Psoas muscle (tissue), 8 donors: ENCODE measurements around the gene NAA50. TPM values are rescaled to one million over a fixed set of nuclear protein-coding genes. Genes with fewer than 3 reads are reported as not detected.

Experiments used
- ATAC-seq, 4 donors: fragments of 200-7000 bp; cut with Tn5 transposase; one replicate each; pipeline ENCODE4 v1.9.1; 2020; ENCODE audit warnings: moderate library complexity in 3 of 4, mild to moderate bottlenecking in 2 of 4
- DNase-seq, 2 donors: peaks; one replicate each; pipeline ENCODE4 v3.0.0-alpha.2; 2020
- H3K27ac ChIP-seq: fragments of 200-600 bp; one replicate; pipeline ENCODE4 v1.8.0; 2022
- H3K27me3 ChIP-seq, 3 donors: fragments of 200-600 bp in 1 of 3; one replicate each; pipeline versions ENCODE4 v1.6.1 to v1.8.0; 2013 to 2022; ENCODE audit warnings: low read length in 2 of 3, mild to moderate bottlenecking in 2 of 3, moderate library complexity in 1 of 3; ENCODE audit not compliant: insufficient read depth in 3 of 3
- H3K36me3 ChIP-seq, 2 donors: fragments of 200-600 bp in 1 of 2; one replicate each; pipeline versions ENCODE4 v1.6.1 to v1.8.0; 2013 to 2022; ENCODE audit warnings: low read depth in 1 of 2, mild to moderate bottlenecking in 1 of 2, moderate library complexity in 1 of 2; ENCODE audit not compliant: insufficient read depth in 1 of 2
- H3K4me1 ChIP-seq: fragments of 200-600 bp; one replicate; pipeline ENCODE4 v1.8.0; 2022
- H3K4me3 ChIP-seq: fragments of 200-600 bp; one replicate; pipeline ENCODE4 v1.8.0; 2022; ENCODE audit warnings: mild to moderate bottlenecking
- H3K9me3 ChIP-seq: fragments of 200-600 bp; one replicate; pipeline ENCODE4 v1.8.0; 2022
- WGBS, 3 donors: extraction: QIAGEN DNeasy Blood & Tissue Kit; methylation state at CpG; one replicate each; pipeline versions ENCODE4 v1.1.6 to v1.1.7; 2013; 5-methylcytosine and 5-hydroxymethylcytosine counted together
- intact Hi-C, 2 donors: fragments of 100-400 bp; cut with DNase I; formaldehyde crosslinking; loops; one replicate each; pipeline versions ENCODE4 v1.11.0 to v1.14.2; 2022
- polyA plus RNA-seq, 3 donors: library from polyadenylated mRNA; stranded (reverse); fragments of 200-250 nt; gene quantifications; one replicate each; pipeline ENCODE4 v1.2.3, GENCODE V29; 2013
- total RNA-seq, 4 donors: library from RNA; stranded (reverse); fragmentation: NEBNext Ultra II Directional in 2 of 4; extraction: Animal tissue kit (Norgen Biotek cat#: 25700) in 2 of 4; gene quantifications; one replicate each; pipeline versions ENCODE4 v1.2.1 to v1.2.4, GENCODE V29; 2021 to 2023
- TF ChIP-seq, protein P1 (sequence below): fragments of 200-600 bp; IDR thresholded peaks from one replicate; pipeline ENCODE4 v1.8.0; 2022; ENCODE audit warnings: antibody characterized with exemption
- donor health status: healthy with polysubstance abuse.
- donor health status: DM: no; HTN: no; CAD: no; lungs with moderate emphysema.
- donor health status: Bipolar disorder and iron deficiency.
- donor health status: healthy.
- donor health status: DM: yes; HTN: yes; CAD: no.
- donor health status: DM: no; HTN: no; CAD: no.
- donor health status: DM: no; HTN: no; CAD: no.
- donor health status: DM: yes; HTN: yes; CAD: no.

The NAA50 gene
- total and polyA plus RNA-seq, 7 donors: 144 to 495 (median 265) TPM

DNA sequence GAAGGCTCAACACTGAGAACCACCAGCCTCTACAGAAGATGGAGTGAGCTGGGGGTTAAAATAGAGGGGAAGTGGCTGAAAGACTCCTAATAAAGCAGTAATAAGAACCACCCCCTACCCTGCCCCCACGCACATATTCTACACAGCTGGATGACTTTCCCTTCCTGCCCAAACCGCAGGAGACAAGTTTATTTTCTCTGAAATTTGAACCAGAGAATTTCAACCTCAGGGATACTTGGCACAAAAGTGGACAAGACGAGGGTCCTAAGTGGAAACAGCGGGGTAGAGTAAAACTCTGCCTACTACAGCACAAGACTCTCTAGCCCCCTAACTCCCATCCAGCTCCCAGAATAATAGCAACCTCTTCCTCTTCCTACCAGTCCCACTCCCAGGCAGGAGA, 78.0 kb downstream of the NAA50 start:
- intact Hi-C loops: no loop called here
- no peak overlapping the region for H3K4me3 ChIP-seq
- DNase-seq (no peak), ATAC-seq (peak in 1 of 4 donors; percentile 37)
- peaks cover 3 to 54% of the 10 kb centered on the region in 2 donors for H3K36me3 ChIP-seq
- H3K27me3 ChIP-seq: no peaks in the 10 kb centered on the region
- 29 to 46% (median 34%) methylated on average over 4 of the region's 4 CpGs for WGBS, 3 donors
- H3K4me1 ChIP-seq: peaks cover 30% of the 10 kb centered on the region
- TF ChIP-seq, protein P1, sequence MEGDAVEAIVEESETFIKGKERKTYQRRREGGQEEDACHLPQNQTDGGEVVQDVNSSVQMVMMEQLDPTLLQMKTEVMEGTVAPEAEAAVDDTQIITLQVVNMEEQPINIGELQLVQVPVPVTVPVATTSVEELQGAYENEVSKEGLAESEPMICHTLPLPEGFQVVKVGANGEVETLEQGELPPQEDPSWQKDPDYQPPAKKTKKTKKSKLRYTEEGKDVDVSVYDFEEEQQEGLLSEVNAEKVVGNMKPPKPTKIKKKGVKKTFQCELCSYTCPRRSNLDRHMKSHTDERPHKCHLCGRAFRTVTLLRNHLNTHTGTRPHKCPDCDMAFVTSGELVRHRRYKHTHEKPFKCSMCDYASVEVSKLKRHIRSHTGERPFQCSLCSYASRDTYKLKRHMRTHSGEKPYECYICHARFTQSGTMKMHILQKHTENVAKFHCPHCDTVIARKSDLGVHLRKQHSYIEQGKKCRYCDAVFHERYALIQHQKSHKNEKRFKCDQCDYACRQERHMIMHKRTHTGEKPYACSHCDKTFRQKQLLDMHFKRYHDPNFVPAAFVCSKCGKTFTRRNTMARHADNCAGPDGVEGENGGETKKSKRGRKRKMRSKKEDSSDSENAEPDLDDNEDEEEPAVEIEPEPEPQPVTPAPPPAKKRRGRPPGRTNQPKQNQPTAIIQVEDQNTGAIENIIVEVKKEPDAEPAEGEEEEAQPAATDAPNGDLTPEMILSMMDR: no peak
- peak overlapping the region; percentile 13 for H3K27ac ChIP-seq
- H3K9me3 ChIP-seq: no peaks in the 10 kb centered on the region

Other genes starting within 250 kb of the NAA50 start
- 1 to 10 TPM; 2.3 to 5.6 (median 2.8) TPM for gene SPICE1, start 231.1 kb downstream of the NAA50 start, total RNA-seq
- 1 to 10 TPM in 1 of 3 donors, under 1 TPM in 2; 0.61 to 3.2 (median 0.89) TPM for gene SPICE1, start 231.1 kb downstream of the NAA50 start, polyA plus RNA-seq
- under 1 TPM; 0.08 to 0.48 (median 0.41) TPM for gene SIDT1, start 213.7 kb downstream of the NAA50 start, total RNA-seq
- gene SIDT1, start 213.7 kb downstream of the NAA50 start, polyA plus RNA-seq: under 1 TPM in 2 of 3 donors, not detected in 1; 0.14 to 0.29 TPM
- gene USF3, start 49.6 kb downstream of the NAA50 start, total RNA-seq: 10 to 100 TPM; 17.2 to 35.4 (median 28.4) TPM
- gene USF3, start 49.6 kb downstream of the NAA50 start, polyA plus RNA-seq: 10 to 100 TPM in 1 of 3 donors, 1 to 10 TPM in 2; 6.3 to 20.4 (median 9.3) TPM
- 10 to 100 TPM; 15.3 to 20.6 (median 17.1) TPM for gene ATP6V1A, start 786 bp upstream of the NAA50 start, total RNA-seq
- 10 to 100 TPM in 1 of 3 donors, 1 to 10 TPM in 2; 4.2 to 19.5 (median 6.9) TPM for gene ATP6V1A, start 786 bp upstream of the NAA50 start, polyA plus RNA-seq
- gene GRAMD1C, start 92.5 kb upstream of the NAA50 start, total RNA-seq: under 1 TPM; 0.53 to 0.81 (median 0.65) TPM
- gene GRAMD1C, start 92.5 kb upstream of the NAA50 start, polyA plus RNA-seq: under 1 TPM; 0.20 to 0.39 (median 0.36) TPM
- gene ZDHHC23, start 201.8 kb upstream of the NAA50 start, total RNA-seq: 1 to 10 TPM in 3 of 4 donors, under 1 TPM in 1; 0.99 to 3.4 (median 1.9) TPM
- 1 to 10 TPM; 1.1 to 3.9 (median 2.2) TPM for gene ZDHHC23, start 201.8 kb upstream of the NAA50 start, polyA plus RNA-seq